Keratinocyte (primary cell): ENCODE measurements around the gene SLC26A2. TPM values are rescaled to one million over a fixed set of nuclear protein-coding genes. Genes with fewer than 3 reads are reported as not detected.

Source experiments
- DNase-seq: peaks from one replicate; pipeline ENCODE4 v3.0.0-alpha.2; 2011; ENCODE audit warnings: low read depth, missing footprints, low spot score
- FAIRE-seq: peaks from 2 replicates; lab custom pipeline; 2011; peaks lifted over from hg19 to GRCh38; lab: Jason Lieb, UNC
- H2AFZ ChIP-seq: 2 replicates; pipeline ENCODE4 v1.6.0; 2012; ENCODE audit warnings: low read length, control low read depth, inconsistent platforms; ENCODE audit not compliant: control insufficient read depth
- H3K27ac ChIP-seq: 2 replicates; pipeline ENCODE4 v1.5.1; 2011; ENCODE audit warnings: low read length; ENCODE audit not compliant: control insufficient read depth, insufficient read depth
- H3K27me3 ChIP-seq: 3 replicates; pipeline ENCODE4 v1.6.0; 2011; ENCODE audit warnings: low read length; ENCODE audit not compliant: control insufficient read depth, insufficient read depth; ENCODE audit errors: extremely low read depth
- H3K36me3 ChIP-seq, 2 experiments: 2 replicates in 1 of 2; 3 replicates in 1 of 2; pipeline ENCODE4 v1.5.1; 2011; ENCODE audit warnings: low read length in 2 of 2, mild to moderate bottlenecking in 1 of 2; ENCODE audit not compliant: control insufficient read depth in 2 of 2, insufficient read depth in 2 of 2; ENCODE audit errors: extremely low read depth in 1 of 2
- H3K4me1 ChIP-seq: 3 replicates; pipeline ENCODE4 v1.5.1; 2011; ENCODE audit warnings: low read length; ENCODE audit not compliant: control insufficient read depth, insufficient read depth; ENCODE audit errors: extremely low read depth
- H3K4me2 ChIP-seq: 3 replicates; pipeline ENCODE4 v1.6.0; 2011; ENCODE audit warnings: low read depth, low read length; ENCODE audit not compliant: control insufficient read depth, insufficient read depth; ENCODE audit errors: extremely low read depth
- H3K4me3 ChIP-seq, 3 experiments: fragments of 200-600 bp in 1 of 3; sonication (generic) in 1 of 3; 2 replicates in 2 of 3; 3 replicates in 1 of 3; pipeline ENCODE4 v1.5.1; 2011 to 2016; ENCODE audit warnings: low read length in 3 of 3, mild to moderate bottlenecking in 3 of 3, control low read depth in 2 of 3, inconsistent platforms in 1 of 3, low read depth in 1 of 3, mixed read lengths in 1 of 3, mixed run types in 1 of 3, moderate library complexity in 1 of 3; ENCODE audit not compliant: control insufficient read depth in 2 of 3, insufficient read depth in 2 of 3; ENCODE audit errors: extremely low read depth in 1 of 3
- H3K79me2 ChIP-seq: 2 replicates; pipeline ENCODE4 v1.6.0; 2012; ENCODE audit warnings: low read length; ENCODE audit not compliant: control insufficient read depth, insufficient read depth
- H3K9ac ChIP-seq: 3 replicates; pipeline ENCODE4 v1.6.0; 2011; ENCODE audit warnings: low read length; ENCODE audit not compliant: control insufficient read depth, insufficient read depth; ENCODE audit errors: extremely low read depth
- H3K9me1 ChIP-seq: 3 replicates; pipeline ENCODE4 v1.6.0; 2011; ENCODE audit warnings: low read length; ENCODE audit not compliant: control insufficient read depth, insufficient read depth; ENCODE audit errors: extremely low read depth
- H3K9me3 ChIP-seq: 2 replicates; pipeline ENCODE4 v1.5.1; 2012; ENCODE audit warnings: low read depth, low read length; ENCODE audit not compliant: control insufficient read depth
- H4K20me1 ChIP-seq: 3 replicates; pipeline ENCODE4 v1.6.0; 2011; ENCODE audit warnings: low read length; ENCODE audit not compliant: control insufficient read depth, insufficient read depth; ENCODE audit errors: extremely low read depth
- EZH2 ChIP-seq: IDR thresholded peaks from one replicate; pipeline ENCODE4 v1.6.1; 2012; ENCODE audit warnings: inconsistent platforms, mild to moderate bottlenecking, low read length, moderate library complexity
- dilution Hi-C: fragments of 300-500 bp; cut with MboI; formaldehyde crosslinking; loops from one replicate; pipeline ENCODE4 v1.7.0; 2020; ENCODE audit warnings: low sequenced_read_pairs; ENCODE audit not compliant: extremely low pct_ligation_motif_present
- polyA plus RNA-seq, 5 experiments: library from polyadenylated mRNA; depleted of rRNA in 3 of 5; stranded (reverse) in 3 of 5; stranded (forward) in 1 of 5; unstranded in 1 of 5; fragments of >200 nt; gene quantifications; 1 replicate in 1 of 5; 2 replicates in 3 of 5; 3 replicates in 1 of 5; pipeline versions ENCODE4 v1.2.1 to v1.2.3, GENCODE V29; 2011 to 2012; ENCODE audit warnings: missing spikeins in 2 of 5, low read depth in 1 of 5, low replicate concordance in 1 of 5
- TF ChIP-seq, protein P1 (sequence below), 3 experiments: IDR thresholded peaks in 1 of 3; conservative IDR thresholded peaks in 1 of 3; optimal IDR thresholded peaks in 1 of 3; 2 replicates in 2 of 3; 3 replicates in 1 of 3; pipeline versions ENCODE3 to v1.5.1; 2011; ENCODE audit warnings: low read length in 3 of 3, mild to moderate bottlenecking in 3 of 3, moderate library complexity in 2 of 3, control low read depth in 1 of 3, inconsistent platforms in 1 of 3; ENCODE audit not compliant: insufficient read depth in 2 of 3; ENCODE audit errors: extremely low read depth in 1 of 3

SLC26A2 gene
- polyA plus RNA-seq, 1 donor (not counting 4 experiments of a cell fraction or from before 2014, with no cell fraction given) = 10.3 TPM

- Histone ChIP-seq H3K27me3 (no peaks in the 10 kb centered on the region), H3K4me3 (no peak within 1 kb of the TSS), H4K20me1 (no peaks in the 10 kb centered on the region), H3K4me1 (peaks cover 12% of the 10 kb centered on the region), H3K9ac (no peak within 1 kb of the TSS), H3K9me3 (no peaks in the 10 kb centered on the region), H3K9me1 (no peaks in the 10 kb centered on the region), H3K79me2 (no peaks in the 10 kb centered on the region), H3K4me2 (no peak within 1 kb of the TSS), H2AFZ (no peak within 1 kb of the TSS), H3K27ac (no peak within 1 kb of the TSS), H3K36me3 (no peaks in the 10 kb centered on the region)
- TF ChIP-seq EZH2 = no peak
- TF ChIP-seq, protein P1, sequence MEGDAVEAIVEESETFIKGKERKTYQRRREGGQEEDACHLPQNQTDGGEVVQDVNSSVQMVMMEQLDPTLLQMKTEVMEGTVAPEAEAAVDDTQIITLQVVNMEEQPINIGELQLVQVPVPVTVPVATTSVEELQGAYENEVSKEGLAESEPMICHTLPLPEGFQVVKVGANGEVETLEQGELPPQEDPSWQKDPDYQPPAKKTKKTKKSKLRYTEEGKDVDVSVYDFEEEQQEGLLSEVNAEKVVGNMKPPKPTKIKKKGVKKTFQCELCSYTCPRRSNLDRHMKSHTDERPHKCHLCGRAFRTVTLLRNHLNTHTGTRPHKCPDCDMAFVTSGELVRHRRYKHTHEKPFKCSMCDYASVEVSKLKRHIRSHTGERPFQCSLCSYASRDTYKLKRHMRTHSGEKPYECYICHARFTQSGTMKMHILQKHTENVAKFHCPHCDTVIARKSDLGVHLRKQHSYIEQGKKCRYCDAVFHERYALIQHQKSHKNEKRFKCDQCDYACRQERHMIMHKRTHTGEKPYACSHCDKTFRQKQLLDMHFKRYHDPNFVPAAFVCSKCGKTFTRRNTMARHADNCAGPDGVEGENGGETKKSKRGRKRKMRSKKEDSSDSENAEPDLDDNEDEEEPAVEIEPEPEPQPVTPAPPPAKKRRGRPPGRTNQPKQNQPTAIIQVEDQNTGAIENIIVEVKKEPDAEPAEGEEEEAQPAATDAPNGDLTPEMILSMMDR (optimal IDR thresholded peaks at IDR 0.05 in 1 of 3, IDR thresholded peaks at IDR 0.05 in 1 of 3, conservative IDR thresholded peaks at IDR 0.05 in 1 of 3; ENCODE audit: extremely low read depth in 1 of 3, insufficient read depth in 2 of 3, low read length in 3 of 3) = no peak
- dilution Hi-C loops = no loop called here
- FAIRE-seq (no peak), DNase-seq (no peak)
Measured at GRCh38 chr5:149944666-149945065, 15.9 kb upstream of the SLC26A2 start, which contains the start of gene PDE6A. TSS of gene PDE6A (minus strand) at chr5:149944793. CDS start at chr5:149944673, 120 bp downstream.

DNA sequence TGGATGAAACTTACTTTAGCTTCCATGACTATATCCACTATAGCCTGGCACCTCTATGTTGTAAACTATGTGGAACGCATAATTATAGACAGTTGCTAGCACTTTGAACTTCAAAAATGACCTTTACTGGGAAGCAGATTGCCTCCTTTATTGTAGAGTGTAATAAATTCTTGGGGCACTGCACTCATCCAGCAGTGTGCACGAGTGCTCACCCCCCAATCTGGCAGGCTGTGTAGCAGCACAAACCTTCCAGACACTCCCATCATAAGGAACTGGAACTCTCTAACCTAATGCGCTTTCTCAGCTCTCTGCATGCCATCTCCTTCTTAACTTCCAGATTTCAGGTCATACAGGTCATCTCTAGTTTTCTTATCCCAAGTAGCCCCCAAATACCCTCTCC is 14.4 kb upstream of the SLC26A2 start:
- no peak for TF ChIP-seq EZH2
- TF ChIP-seq, protein P1 (optimal IDR thresholded peaks at IDR 0.05 in 1 of 3, IDR thresholded peaks at IDR 0.05 in 1 of 3, conservative IDR thresholded peaks at IDR 0.05 in 1 of 3; ENCODE audit: extremely low read depth in 1 of 3, insufficient read depth in 2 of 3, low read length in 3 of 3) = no peak
- dilution Hi-C loops = no loop called here
- Histone ChIP-seq H4K20me1 (no peaks in the 10 kb centered on the region), H3K36me3 (no peaks in the 10 kb centered on the region), H3K9me3 (no peaks in the 10 kb centered on the region), H3K27me3 (no peaks in the 10 kb centered on the region), H3K27ac (no peak overlapping the region), H3K4me2 (no peak overlapping the region), H3K79me2 (no peaks in the 10 kb centered on the region), H3K9ac (no peak overlapping the region), H3K4me1 (peaks cover 5% of the 10 kb centered on the region), H2AFZ (no peak overlapping the region), H3K9me1 (no peaks in the 10 kb centered on the region), H3K4me3 (no peak overlapping the region)
- FAIRE-seq (no peak), DNase-seq (no peak)
